Mammary epithelial cell (primary cell): ENCODE measurements around the gene ATP6V1C2.

Experiments
- EZH2 ChIP-seq: IDR thresholded peaks from 2 replicates; pipeline ENCODE4 v1.6.1; 2012; ENCODE audit warnings: low read length, inconsistent platforms, borderline replicate concordance
- TF ChIP-seq, protein P1 (sequence below), 2 donors: IDR thresholded peaks in 1 of 2; conservative IDR thresholded peaks in 1 of 2; 2 replicates each; pipeline ENCODE4 v1.5.1; 2011 to 2012; ENCODE audit warnings: inconsistent platforms in 2 of 2, low read length in 2 of 2, mild to moderate bottlenecking in 2 of 2, control low read depth in 1 of 2, low read depth in 1 of 2; ENCODE audit not compliant: insufficient read depth in 1 of 2; ENCODE audit errors: extremely low read depth in 1 of 2

DNA sequence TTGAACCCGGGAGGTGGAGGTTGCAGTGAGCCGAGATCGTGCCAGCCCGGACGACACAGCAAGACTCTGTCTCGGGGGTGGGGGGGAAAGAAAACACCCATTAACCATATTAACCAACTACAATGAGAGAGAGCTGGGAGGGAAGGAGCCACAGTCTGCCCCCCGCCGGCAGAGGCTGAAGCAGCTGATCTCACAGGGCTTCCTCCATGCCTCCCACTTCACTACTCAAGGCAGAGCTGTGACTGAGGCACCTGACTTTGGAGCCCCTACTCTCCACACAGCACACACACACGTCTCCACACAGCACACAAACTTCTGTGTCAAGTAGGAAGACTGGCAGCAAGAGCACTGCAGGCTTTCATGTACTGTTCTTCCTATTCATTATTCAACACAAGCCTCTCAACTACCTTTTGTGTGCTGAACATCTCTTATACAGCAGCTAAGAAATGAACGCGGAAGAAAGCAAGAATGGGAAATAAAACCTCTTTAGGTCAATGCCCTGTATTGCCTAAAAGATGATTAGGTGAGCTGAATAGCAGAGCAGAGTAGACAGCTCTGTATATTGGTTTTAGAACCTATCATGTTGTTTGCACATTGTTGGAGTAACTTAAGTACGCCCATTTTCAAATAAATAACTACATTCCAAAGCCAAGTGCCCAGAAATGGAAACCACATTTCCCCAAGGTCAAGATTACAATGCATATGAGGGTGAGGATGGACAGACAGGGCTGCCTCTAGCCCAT, 65.0 kb downstream of the ATP6V1C2 start:
- TF ChIP-seq, protein P1, sequence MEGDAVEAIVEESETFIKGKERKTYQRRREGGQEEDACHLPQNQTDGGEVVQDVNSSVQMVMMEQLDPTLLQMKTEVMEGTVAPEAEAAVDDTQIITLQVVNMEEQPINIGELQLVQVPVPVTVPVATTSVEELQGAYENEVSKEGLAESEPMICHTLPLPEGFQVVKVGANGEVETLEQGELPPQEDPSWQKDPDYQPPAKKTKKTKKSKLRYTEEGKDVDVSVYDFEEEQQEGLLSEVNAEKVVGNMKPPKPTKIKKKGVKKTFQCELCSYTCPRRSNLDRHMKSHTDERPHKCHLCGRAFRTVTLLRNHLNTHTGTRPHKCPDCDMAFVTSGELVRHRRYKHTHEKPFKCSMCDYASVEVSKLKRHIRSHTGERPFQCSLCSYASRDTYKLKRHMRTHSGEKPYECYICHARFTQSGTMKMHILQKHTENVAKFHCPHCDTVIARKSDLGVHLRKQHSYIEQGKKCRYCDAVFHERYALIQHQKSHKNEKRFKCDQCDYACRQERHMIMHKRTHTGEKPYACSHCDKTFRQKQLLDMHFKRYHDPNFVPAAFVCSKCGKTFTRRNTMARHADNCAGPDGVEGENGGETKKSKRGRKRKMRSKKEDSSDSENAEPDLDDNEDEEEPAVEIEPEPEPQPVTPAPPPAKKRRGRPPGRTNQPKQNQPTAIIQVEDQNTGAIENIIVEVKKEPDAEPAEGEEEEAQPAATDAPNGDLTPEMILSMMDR (conservative IDR thresholded peaks at IDR 0.05 in 1 of 2, IDR thresholded peaks at IDR 0.05 in 1 of 2; ENCODE audit: extremely low read depth in 1 of 2, insufficient read depth in 1 of 2, low read depth in 1 of 2, low read length in 2 of 2), result no peak
- TF ChIP-seq EZH2, result no peak
